HCT116 (cell line): Measurements from ENCODE around the gene TRMU.

Source experiments
- CTCF ChIP-seq, 3 experiments: fragments of 200-600 bp in 1 of 3; sonication (generic) in 1 of 3; IDR thresholded peaks in 2 of 3; conservative IDR thresholded peaks in 1 of 3; 2 replicates each; pipeline ENCODE4 v1.5.1; 2012 to 2017; ENCODE audit warnings: low read depth in 2 of 3, low read length in 2 of 3, antibody characterized with exemption in 1 of 3, borderline replicate concordance in 1 of 3, control low read depth in 1 of 3, mild to moderate bottlenecking in 1 of 3, mixed read lengths in 1 of 3, mixed run types in 1 of 3, moderate library complexity in 1 of 3; ENCODE audit not compliant: insufficient read depth in 1 of 3
- ELF1 ChIP-seq: IDR thresholded peaks from 2 replicates; pipeline ENCODE4 v1.6.1; 2012; ENCODE audit warnings: low read depth, borderline replicate concordance
- EZH2 ChIP-seq: fragments of 200-600 bp; sonication (generic); IDR thresholded peaks from 2 replicates; pipeline ENCODE4 v1.6.1; 2017; ENCODE audit warnings: antibody characterized with exemption, mixed run types

DNA sequence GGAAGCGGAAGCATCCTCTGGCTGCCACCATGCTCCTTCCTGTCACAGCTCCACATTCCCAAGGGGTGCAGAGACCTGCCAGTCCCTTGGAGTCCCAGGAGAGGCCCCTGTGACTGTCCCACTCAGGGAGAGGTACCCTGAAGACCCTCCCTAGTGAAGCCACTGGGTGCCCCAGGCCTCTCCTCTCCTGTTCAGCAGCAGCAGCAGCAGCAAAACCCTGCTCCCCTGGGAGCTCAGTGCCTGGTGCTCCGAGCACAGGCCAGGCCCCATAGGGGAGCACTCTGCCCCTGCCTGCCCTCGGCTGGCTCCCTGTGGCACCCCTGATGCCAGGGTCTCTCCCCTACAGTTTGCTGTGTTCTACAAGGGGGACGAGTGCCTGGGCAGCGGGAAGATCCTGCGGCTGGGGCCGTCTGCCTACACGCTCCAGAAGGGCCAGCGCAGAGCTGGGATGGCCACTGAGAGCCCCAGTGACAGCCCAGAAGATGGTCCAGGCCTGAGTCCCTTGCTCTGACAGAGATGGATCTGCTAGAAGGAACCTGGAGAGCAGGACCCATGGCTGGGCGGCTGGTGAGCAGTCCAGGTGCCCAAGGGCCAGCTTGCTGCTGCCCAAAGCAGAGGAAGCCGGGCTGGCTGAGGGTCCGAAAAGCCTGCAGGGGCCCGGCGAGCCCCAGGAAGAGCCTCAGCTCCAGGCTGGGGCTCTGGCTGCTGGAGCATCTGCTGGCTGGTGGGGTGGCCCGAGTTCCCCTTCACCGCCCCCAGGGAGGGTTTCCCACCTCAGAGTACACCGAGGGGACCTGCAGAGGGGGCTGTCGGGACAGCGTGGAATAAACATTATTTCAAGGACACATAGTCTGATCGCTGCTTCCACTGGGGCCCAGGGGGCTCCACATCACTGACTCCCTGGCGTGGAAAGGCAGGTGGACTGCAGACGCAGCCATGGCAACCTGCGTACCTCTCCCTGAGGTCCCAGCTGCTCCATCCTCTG, 21.3 kb downstream of the TRMU start:
- TF ChIP-seq ELF1: no peak
- no peak for TF ChIP-seq CTCF (IDR thresholded peaks at IDR 0.05 in 2 of 3, conservative IDR thresholded peaks at IDR 0.05 in 1 of 3; ENCODE audit: borderline replicate concordance in 1 of 3, insufficient read depth in 1 of 3, low read depth in 2 of 3, low read length in 2 of 3)
- TF ChIP-seq EZH2: no peak
